HepG2 (cell line): Measurements from ENCODE around the gene SOX9. TPM values are rescaled to one million over a fixed set of nuclear protein-coding genes. Genes with fewer than 3 reads are reported as not detected.

Source experiments
- ATAC-seq: fragments of 200-7000 bp; cut with Tn5 transposase; 3 replicates; pipeline ENCODE4 v1.9.1; 2020; ENCODE audit warnings: mild to moderate bottlenecking, moderate library complexity
- BruUV-seq: library from RNA; stranded (reverse); fragments of 400-500 nt; replicated peaks from 2 replicates; lab custom pipeline; 2021; lab: Mats Ljungman, UMichigan
- CTCF ChIA-PET: fragments of 300-600 bp; formaldehyde crosslinking; extraction: SDS; loops from one replicate; lab custom pipeline; 2021; ENCODE audit warnings: low total read pairs, inconsistent platforms, low intra/inter-chr PET ratio; lab: Yijun Ruan, JAX
- POLR2A ChIA-PET: fragments of 350-600 bp; sonication (Branson Sonifier 250); formaldehyde crosslinking; loops from one replicate; lab custom pipeline; 2020; ENCODE audit warnings: antibody characterized with exemption, inconsistent platforms; lab: Yijun Ruan, JAX
- DNase-seq: peaks from one replicate; pipeline ENCODE4 v3.0.0-alpha.2; 2015; ENCODE audit warnings: low spot score
- FAIRE-seq: peaks from 3 replicates; lab custom pipeline; 2011; peaks lifted over from hg19 to GRCh38; lab: Jason Lieb, UNC
- H2AFZ ChIP-seq: one replicate; pipeline ENCODE4 v1.6.1; 2011; ENCODE audit warnings: low read length, inconsistent platforms
- H3K27ac ChIP-seq: fragments of 300-600 bp; 3 replicates; pipeline ENCODE4 v1.8.0; 2011; ENCODE audit warnings: mixed run types, mild to moderate bottlenecking, mixed read lengths, low read length, inconsistent platforms; ENCODE audit not compliant: insufficient read depth; ENCODE audit errors: extremely low read length
- H3K27me3 ChIP-seq, 2 experiments: fragments of 200-600 bp in 1 of 2; 2 replicates in 1 of 2; 3 replicates in 1 of 2; pipeline versions ENCODE4 v1.6.0 to v1.8.0; 2011; ENCODE audit warnings: low read length in 2 of 2, mild to moderate bottlenecking in 2 of 2, moderate library complexity in 2 of 2, inconsistent platforms in 1 of 2; ENCODE audit not compliant: insufficient read depth in 2 of 2, control insufficient read depth in 1 of 2
- H3K36me3 ChIP-seq, 2 experiments: fragments of 200-600 bp in 1 of 2; replicated peaks in 1 of 2; 2 replicates in 1 of 2; 3 replicates in 1 of 2; pipeline versions ENCODE4 v1.5.1 to v1.8.0; 2011; ENCODE audit warnings: low read length in 2 of 2, inconsistent platforms in 1 of 2; ENCODE audit not compliant: insufficient read depth in 2 of 2, control insufficient read depth in 1 of 2
- H3K4me1 ChIP-seq: 2 replicates; pipeline ENCODE4 v1.5.1; 2012; ENCODE audit warnings: low read length, inconsistent platforms; ENCODE audit not compliant: insufficient read depth
- H3K4me2 ChIP-seq: 2 replicates; pipeline ENCODE4 v1.6.0; 2011; ENCODE audit warnings: low read depth, low read length, inconsistent platforms
- H3K4me3 ChIP-seq, 3 experiments: fragments of 200-600 bp in 1 of 3; sonication (generic), shearing (Covaris generic) in 1 of 3; replicated peaks in 1 of 3; 2 replicates each; pipeline ENCODE4 v1.5.1; 2011 to 2016; ENCODE audit warnings: low read length in 3 of 3, inconsistent platforms in 2 of 3, low read depth in 2 of 3, mild to moderate bottlenecking in 2 of 3, control low read depth in 1 of 3, mixed read lengths in 1 of 3; ENCODE audit not compliant: insufficient read depth in 1 of 3
- H3K79me2 ChIP-seq: one replicate; pipeline ENCODE4 v1.6.1; 2011; ENCODE audit warnings: low read length, inconsistent platforms; ENCODE audit not compliant: insufficient read depth
- H3K9ac ChIP-seq: 2 replicates; pipeline ENCODE4 v1.6.0; 2011; ENCODE audit warnings: mild to moderate bottlenecking, low read depth, low read length, inconsistent platforms; ENCODE audit not compliant: insufficient read depth
- H3K9me3 ChIP-seq: 2 replicates; pipeline ENCODE4 v1.5.1; 2012; ENCODE audit warnings: mild to moderate bottlenecking, low read length
- H4K20me1 ChIP-seq: 2 replicates; pipeline ENCODE4 v1.6.0; 2011; ENCODE audit warnings: inconsistent platforms, mild to moderate bottlenecking, low read length, moderate library complexity; ENCODE audit not compliant: insufficient read depth
- CTCF ChIP-seq: sonication (generic); formaldehyde crosslinking; IDR thresholded peaks from 2 replicates; pipeline ENCODE4 v1.5.0; 2020; ENCODE audit warnings: mild to moderate bottlenecking, missing genetic modification reagents, moderate library complexity
- HDAC1 ChIP-seq: sonication (generic); formaldehyde crosslinking; IDR thresholded peaks from 2 replicates; pipeline ENCODE4 v1.5.1; 2020; ENCODE audit warnings: mild to moderate bottlenecking, missing genetic modification reagents
- HES4 ChIP-seq: sonication (generic); formaldehyde crosslinking; IDR thresholded peaks from 2 replicates; pipeline ENCODE4 v1.9.0; 2021; ENCODE audit warnings: mild to moderate bottlenecking, missing genetic modification reagents, borderline replicate concordance
- HMGXB4 ChIP-seq, 2 experiments: sonication (generic) in 1 of 2; formaldehyde crosslinking in 1 of 2; IDR thresholded peaks; 2 replicates each; pipeline versions ENCODE4 v1.4.0 to v1.6.1; 2018 to 2020; ENCODE audit warnings: missing genetic modification reagents in 2 of 2, borderline replicate concordance in 1 of 2, low read depth in 1 of 2, mild to moderate bottlenecking in 1 of 2, missing biosample characterization in 1 of 2
- HNRNPK ChIP-seq: fragments of 200-400 bp; formaldehyde crosslinking; IDR thresholded peaks from 2 replicates; pipeline ENCODE4 v1.6.1; 2018; ENCODE audit warnings: low read length, low read depth, moderate library complexity, mild to moderate bottlenecking; ENCODE audit not compliant: poor library complexity, severe bottlenecking
- IRF1 ChIP-seq: sonication (generic); formaldehyde crosslinking; IDR thresholded peaks from 2 replicates; pipeline ENCODE4 v1.4.0; 2020; ENCODE audit warnings: low read depth, mild to moderate bottlenecking, missing genetic modification reagents
- MYC ChIP-seq: sonication (generic); formaldehyde crosslinking; IDR thresholded peaks from 2 replicates; pipeline ENCODE4 v1.9.0; 2021; ENCODE audit warnings: missing genetic modification reagents, borderline replicate concordance
- NFYC ChIP-seq: IDR thresholded peaks from 2 replicates; pipeline ENCODE4 v1.6.1; 2016; ENCODE audit warnings: missing genetic modification reagents, missing compliant biosample characterization
- POLR2AphosphoS5 ChIP-seq: IDR thresholded peaks from 2 replicates; pipeline ENCODE4 v1.6.1; 2012; ENCODE audit warnings: low read depth, low read length
- POLR2G ChIP-seq: fragments of 200-400 bp; formaldehyde crosslinking; IDR thresholded peaks from 2 replicates; pipeline ENCODE4 v1.6.1; 2018; ENCODE audit warnings: mild to moderate bottlenecking, low read depth, low read length, moderate library complexity
- PRPF4 ChIP-seq: fragments of 200-400 bp; formaldehyde crosslinking; IDR thresholded peaks from 2 replicates; pipeline ENCODE4 v1.6.1; 2016; ENCODE audit warnings: low read length, low read depth; ENCODE audit not compliant: poor library complexity, severe bottlenecking
- RBM22 ChIP-seq: fragments of 200-400 bp; formaldehyde crosslinking; optimal IDR thresholded peaks from 2 replicates; pipeline ENCODE3; 2017; ENCODE audit warnings: mild to moderate bottlenecking, low read length, moderate library complexity
- REL ChIP-seq: sonication (generic); formaldehyde crosslinking; conservative IDR thresholded peaks from 2 replicates; pipeline ENCODE4 v1.8.0; 2022; ENCODE audit warnings: mild to moderate bottlenecking, missing genetic modification reagents, moderate library complexity
- TCF7 ChIP-seq: sonication (generic); IDR thresholded peaks from 2 replicates; pipeline ENCODE4 v1.6.1; 2016; ENCODE audit warnings: antibody characterized with exemption, low read depth
- U2AF1 ChIP-seq: fragments of 200-400 bp; formaldehyde crosslinking; optimal IDR thresholded peaks from 2 replicates; pipeline ENCODE3; 2017; ENCODE audit warnings: mild to moderate bottlenecking, low read depth, low read length
- ZNF567 ChIP-seq: sonication (generic); formaldehyde crosslinking; IDR thresholded peaks from 2 replicates; pipeline ENCODE4 v1.8.1; 2023; ENCODE audit warnings: mild to moderate bottlenecking, missing genetic modification reagents, borderline replicate concordance
- ZNF792 ChIP-seq: IDR thresholded peaks from 2 replicates; pipeline ENCODE4 v1.6.1; 2016
- WGBS: methylation state at CpG from one replicate; pipeline ENCODE4 v1.1.6; 2017; ENCODE audit warnings: low lambda C conversion rate; 5-methylcytosine and 5-hydroxymethylcytosine counted together
- in situ Hi-C: cut with HindIII; loops from 2 replicates; pipeline ENCODE4 v1.10.0; 2017; ENCODE audit warnings: low pct_unique_long_range_greater_than_20kb; ENCODE audit not compliant: extremely low pct_ligation_motif_present
- intact Hi-C: fragments of 100-400 bp; cut with micrococcal nuclease; formaldehyde crosslinking; loops from one replicate; pipeline ENCODE4 v1.10.0; 2022; ENCODE audit not compliant: unreplicated experiment
- polyA plus RNA-seq, 8 experiments: library from polyadenylated mRNA; depleted of rRNA in 3 of 8; stranded (reverse) in 7 of 8; unstranded in 1 of 8; fragments of >200 nt; fragmentation: Illumina TruSeq in 4 of 8; extraction: Trizol in 4 of 8; gene quantifications; 2 replicates each; pipeline versions ENCODE4 v1.2.1 to v1.2.3, GENCODE V29; 2011 to 2016; ENCODE audit warnings: low read depth in 4 of 8, missing spikeins in 1 of 8, mixed read lengths in 1 of 8; ENCODE audit not compliant: insufficient read depth in 1 of 8
- total RNA-seq, 5 experiments: library from RNA; depleted of rRNA; stranded (reverse); fragments of >200 nt; fragmentation: Illumina TruSeq; extraction: Trizol; gene quantifications; 2 replicates each; pipeline ENCODE4 v1.2.3, GENCODE V29; 2016; ENCODE audit warnings: low read depth in 1 of 5

Gene SOX9
- total and polyA plus RNA-seq, 2 of the 13 experiments (the other 11 are each of a cell fraction or from before 2014, with no cell fraction given): 16.1 to 27.6 TPM

GRCh38 chr17:72123530-72124437 lies 3.0 kb downstream of the SOX9 start (continued):
- peak; percentile 43 for TF ChIP-seq CTCF
- TF ChIP-seq, all 625 proteins: peak for 103

GRCh38 chr17:72124438-72124775 lies 3.6 kb downstream of the SOX9 start:
- no peak overlapping the region for H2AFZ ChIP-seq
- BruUV-seq: no TSS peak
- H3K36me3 ChIP-seq: peaks cover 10 to 20% of the 10 kb centered on the region in 2 experiments
- WGBS: 66% methylated on average over 7 of the region's 7 CpGs
- POLR2A ChIA-PET: interaction anchor here (1.2 to 6.9 kb wide), 10 partner anchors 19 to 415 kb away, joined by 3 to 96 read pairs (median 4); no protein-coding TSS in a partner anchor
- CTCF ChIA-PET: no interaction called here
- no peaks in the 10 kb centered on the region for H3K9me3 ChIP-seq
- H3K9ac ChIP-seq: peak overlapping the region; percentile 48; the same call in 1 of the 2 replicates
- H4K20me1 ChIP-seq: peaks cover 54% of the 10 kb centered on the region
- H3K4me1 ChIP-seq: peaks cover 51% of the 10 kb centered on the region
- no peak for DNase-seq
- intact Hi-C loops (loop anchor here (2.0 kb wide), 1 partner anchor 26 kb away; no protein-coding TSS in a partner anchor), in situ Hi-C loops (loop anchor here (5.0 kb wide), 2 partner anchors 278 to 393 kb away; no protein-coding TSS in a partner anchor)
- H3K79me2 ChIP-seq: peaks cover 45% of the 10 kb centered on the region
- FAIRE-seq: no peak
- no peak for ATAC-seq
- peak overlapping the region; percentile 95 for H3K4me2 ChIP-seq
- H3K27me3 ChIP-seq: no peaks in the 10 kb centered on the region; a peak in 1 of 5 replicates
- no peak overlapping the region for H3K27ac ChIP-seq
- H3K4me3 ChIP-seq: peak overlapping the region; percentile 86 to 100 (median 99)
- 0 out of 2 replicates have a peak, but pooled peaks have one; percentile 14 for TF ChIP-seq REL (CRISPR knock-in tag)
- peak; percentile 48 for TF ChIP-seq POLR2AphosphoS5
- TF ChIP-seq MYC (CRISPR knock-in tag): no peak
- no peak for TF ChIP-seq TCF7
- TF ChIP-seq HES4: no peak
- no peak for TF ChIP-seq ZNF792
- no peak for TF ChIP-seq ZNF567 (CRISPR knock-in tag)
- peak; percentile 95 for TF ChIP-seq RBM22
- peak; percentile 15 for TF ChIP-seq U2AF1
- TF ChIP-seq PRPF4: peak; percentile 15
- 0 out of 2 replicates have a peak, but pooled peaks have one; percentile 38 for TF ChIP-seq HDAC1
- TF ChIP-seq HMGXB4 (CRISPR knock-in tag; IDR thresholded peaks at IDR 0.05; ENCODE audit: borderline replicate concordance in 1 of 2, low read depth in 1 of 2): 0 out of 4 replicates have a peak, but pooled peaks of 1 of the 2 experiments have one; percentile 7
- peak; percentile 64 for TF ChIP-seq POLR2G
- TF ChIP-seq HNRNPK: peak; percentile 39
- no peak for TF ChIP-seq IRF1
- 0 out of 2 replicates have a peak, but pooled peaks have one; percentile 10 for TF ChIP-seq NFYC (CRISPR knock-in tag)
